Liver (tissue), 3 donors: Measurements from ENCODE around the gene SH3BP5.

Source experiments
- CTCF ChIP-seq: fragments of 150-350 bp; IDR thresholded peaks from 2 replicates; pipeline ENCODE4 v1.5.1; 2017; ENCODE audit warnings: improper control_type of control experiment, low read depth, low read length; ENCODE audit not compliant: missing input control
- EGR1 ChIP-seq, 2 donors: IDR thresholded peaks; 2 replicates each; pipeline ENCODE4 v1.6.1; 2016 to 2018; ENCODE audit warnings: antibody characterized with exemption in 2 of 2, low read depth in 2 of 2
- GABPA ChIP-seq, 2 donors: IDR thresholded peaks in 1 of 2; conservative IDR thresholded peaks in 1 of 2; 2 replicates each; pipeline ENCODE4 v1.6.1; 2016; ENCODE audit warnings: antibody characterized with exemption in 2 of 2, mild to moderate bottlenecking in 1 of 2, moderate library complexity in 1 of 2
- JUND ChIP-seq, 2 donors: IDR thresholded peaks; 2 replicates each; pipeline ENCODE4 v1.6.1; 2016; ENCODE audit warnings: antibody characterized with exemption in 2 of 2
- MAX ChIP-seq: IDR thresholded peaks from 2 replicates; pipeline ENCODE4 v1.6.1; 2016; ENCODE audit warnings: antibody characterized with exemption
- SP1 ChIP-seq: IDR thresholded peaks from 2 replicates; pipeline ENCODE4 v1.6.1; 2018; ENCODE audit warnings: antibody characterized with exemption, mild to moderate bottlenecking
- TAF1 ChIP-seq: conservative IDR thresholded peaks from 2 replicates; pipeline ENCODE4 v1.6.1; 2016; ENCODE audit warnings: antibody characterized with exemption, mild to moderate bottlenecking
- TF ChIP-seq, protein P1 (sequence below): IDR thresholded peaks from 2 replicates; pipeline ENCODE4 v1.6.1; 2016; ENCODE audit warnings: antibody characterized with exemption
- TF ChIP-seq, protein P2 (sequence below): IDR thresholded peaks from 2 replicates; pipeline ENCODE4 v1.6.1; 2016; ENCODE audit warnings: antibody characterized with exemption, mild to moderate bottlenecking
- TF ChIP-seq, protein P3 (sequence below): IDR thresholded peaks from 2 replicates; pipeline ENCODE4 v1.6.1; 2016; ENCODE audit warnings: antibody characterized with exemption
- donor health status: healthy.
- donor health status: healthy.

- no peak for TF ChIP-seq GABPA (IDR thresholded peaks at IDR 0.05 in 1 of 2, conservative IDR thresholded peaks at IDR 0.05 in 1 of 2)
- no peak for TF ChIP-seq CTCF
- TF ChIP-seq, protein P1, sequence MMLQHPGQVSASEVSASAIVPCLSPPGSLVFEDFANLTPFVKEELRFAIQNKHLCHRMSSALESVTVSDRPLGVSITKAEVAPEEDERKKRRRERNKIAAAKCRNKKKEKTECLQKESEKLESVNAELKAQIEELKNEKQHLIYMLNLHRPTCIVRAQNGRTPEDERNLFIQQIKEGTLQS = no peak
- TF ChIP-seq, protein P2, sequence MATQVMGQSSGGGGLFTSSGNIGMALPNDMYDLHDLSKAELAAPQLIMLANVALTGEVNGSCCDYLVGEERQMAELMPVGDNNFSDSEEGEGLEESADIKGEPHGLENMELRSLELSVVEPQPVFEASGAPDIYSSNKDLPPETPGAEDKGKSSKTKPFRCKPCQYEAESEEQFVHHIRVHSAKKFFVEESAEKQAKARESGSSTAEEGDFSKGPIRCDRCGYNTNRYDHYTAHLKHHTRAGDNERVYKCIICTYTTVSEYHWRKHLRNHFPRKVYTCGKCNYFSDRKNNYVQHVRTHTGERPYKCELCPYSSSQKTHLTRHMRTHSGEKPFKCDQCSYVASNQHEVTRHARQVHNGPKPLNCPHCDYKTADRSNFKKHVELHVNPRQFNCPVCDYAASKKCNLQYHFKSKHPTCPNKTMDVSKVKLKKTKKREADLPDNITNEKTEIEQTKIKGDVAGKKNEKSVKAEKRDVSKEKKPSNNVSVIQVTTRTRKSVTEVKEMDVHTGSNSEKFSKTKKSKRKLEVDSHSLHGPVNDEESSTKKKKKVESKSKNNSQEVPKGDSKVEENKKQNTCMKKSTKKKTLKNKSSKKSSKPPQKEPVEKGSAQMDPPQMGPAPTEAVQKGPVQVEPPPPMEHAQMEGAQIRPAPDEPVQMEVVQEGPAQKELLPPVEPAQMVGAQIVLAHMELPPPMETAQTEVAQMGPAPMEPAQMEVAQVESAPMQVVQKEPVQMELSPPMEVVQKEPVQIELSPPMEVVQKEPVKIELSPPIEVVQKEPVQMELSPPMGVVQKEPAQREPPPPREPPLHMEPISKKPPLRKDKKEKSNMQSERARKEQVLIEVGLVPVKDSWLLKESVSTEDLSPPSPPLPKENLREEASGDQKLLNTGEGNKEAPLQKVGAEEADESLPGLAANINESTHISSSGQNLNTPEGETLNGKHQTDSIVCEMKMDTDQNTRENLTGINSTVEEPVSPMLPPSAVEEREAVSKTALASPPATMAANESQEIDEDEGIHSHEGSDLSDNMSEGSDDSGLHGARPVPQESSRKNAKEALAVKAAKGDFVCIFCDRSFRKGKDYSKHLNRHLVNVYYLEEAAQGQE = no peak
- no peak for TF ChIP-seq MAX
- TF ChIP-seq TAF1 = no peak
- no peak for TF ChIP-seq JUND (IDR thresholded peaks at IDR 0.05)
- TF ChIP-seq, protein P3, sequence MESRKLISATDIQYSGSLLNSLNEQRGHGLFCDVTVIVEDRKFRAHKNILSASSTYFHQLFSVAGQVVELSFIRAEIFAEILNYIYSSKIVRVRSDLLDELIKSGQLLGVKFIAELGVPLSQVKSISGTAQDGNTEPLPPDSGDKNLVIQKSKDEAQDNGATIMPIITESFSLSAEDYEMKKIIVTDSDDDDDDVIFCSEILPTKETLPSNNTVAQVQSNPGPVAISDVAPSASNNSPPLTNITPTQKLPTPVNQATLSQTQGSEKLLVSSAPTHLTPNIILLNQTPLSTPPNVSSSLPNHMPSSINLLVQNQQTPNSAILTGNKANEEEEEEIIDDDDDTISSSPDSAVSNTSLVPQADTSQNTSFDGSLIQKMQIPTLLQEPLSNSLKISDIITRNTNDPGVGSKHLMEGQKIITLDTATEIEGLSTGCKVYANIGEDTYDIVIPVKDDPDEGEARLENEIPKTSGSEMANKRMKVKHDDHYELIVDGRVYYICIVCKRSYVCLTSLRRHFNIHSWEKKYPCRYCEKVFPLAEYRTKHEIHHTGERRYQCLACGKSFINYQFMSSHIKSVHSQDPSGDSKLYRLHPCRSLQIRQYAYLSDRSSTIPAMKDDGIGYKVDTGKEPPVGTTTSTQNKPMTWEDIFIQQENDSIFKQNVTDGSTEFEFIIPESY = no peak
- TF ChIP-seq EGR1 (IDR thresholded peaks at IDR 0.05; ENCODE audit: low read depth in 2 of 2) = no peak
- TF ChIP-seq SP1 = no peak
These were observed 115.2 kb downstream of the SH3BP5 start for GRCh38 chr3:15217011-15217671.
